Activated T-cell treated with anti-CD3 and anti-CD28 coated beads, Interleukin-2, amount 50 U/mL, for 4 hours (primary cell): Measurements from ENCODE around the gene MYEF2. TPM values are rescaled to one million over a fixed set of nuclear protein-coding genes. Genes with fewer than 3 reads are reported as not detected.

ENCODE experiments used
- ATAC-seq, 2 donors: fragments of 200-7000 bp; cut with Tn5 transposase; one replicate each; pipeline ENCODE4 v1.10.0; 2021
- DNase-seq: peaks from one replicate; pipeline ENCODE4 v3.0.0-alpha.2; 2020
- H3K27me3 Mint-ChIP-seq: one replicate; pipeline ENCODE4 v1.8.0; 2021; ENCODE audit warnings: low read depth, mixed read lengths
- H3K36me3 Mint-ChIP-seq: one replicate; pipeline ENCODE4 v1.8.0; 2022; ENCODE audit warnings: mixed read lengths; ENCODE audit not compliant: insufficient read depth
- H3K4me1 Mint-ChIP-seq: one replicate; pipeline ENCODE4 v1.8.0; 2021; ENCODE audit warnings: low read depth, mixed read lengths
- H3K4me3 Mint-ChIP-seq: one replicate; pipeline ENCODE4 v1.8.0; 2021; ENCODE audit warnings: mild to moderate bottlenecking, moderate library complexity, mixed read lengths
- H3K9me3 Mint-ChIP-seq: one replicate; pipeline ENCODE4 v1.8.0; 2021; ENCODE audit warnings: mixed read lengths
- total RNA-seq, 3 donors: library from RNA; stranded (reverse); gene quantifications; one replicate each; pipeline ENCODE4 v1.2.1, GENCODE V29; 2021

MYEF2 gene
- 1 to 10 TPM; 6.3 to 8.4 (median 7.6) TPM for total RNA-seq

- Mint-ChIP-seq H3K27me3 (peaks cover 16% of the 10 kb centered on the region), H3K4me1 (peaks cover 14% of the 10 kb centered on the region), H3K9me3 (no peaks in the 10 kb centered on the region), H3K36me3 (no peaks in the 10 kb centered on the region), H3K4me3 (peak within 1 kb of the TSS; percentile 78)
- peak; percentile 83 to 89 for ATAC-seq
- DNase-seq: peak; percentile 49
These were observed at the start of gene MYEF2 for GRCh38 chr15:48177766-48178647. Gene MYEF2 (minus strand): TSS chr15:48178295. CDS start chr15:48178237, 58 bp downstream.

- Mint-ChIP-seq H3K4me1 (no peaks in the 10 kb centered on the region), H3K27me3 (peaks cover 4% of the 10 kb centered on the region), H3K36me3 (no peaks in the 10 kb centered on the region), H3K9me3 (no peaks in the 10 kb centered on the region), H3K4me3 (no peak overlapping the region)
- DNase-seq (no peak), ATAC-seq (no peak)
These were observed 47.7 kb upstream of the MYEF2 start for GRCh38 chr15:48225771-48226170.

GRCh38 chr15:48222627-48223026, 44.5 kb upstream of the MYEF2 start:
- no peak for ATAC-seq
- no peaks in the 10 kb centered on the region for H3K36me3 Mint-ChIP-seq
- H3K4me1 Mint-ChIP-seq: no peaks in the 10 kb centered on the region

GRCh38 chr15:48221885-48222284, 43.8 kb upstream of the MYEF2 start:
- no peak overlapping the region for H3K4me3 Mint-ChIP-seq
- peaks cover 7% of the 10 kb centered on the region for H3K27me3 Mint-ChIP-seq
- H3K4me1 Mint-ChIP-seq: no peaks in the 10 kb centered on the region
- ATAC-seq: no peak
- H3K9me3 Mint-ChIP-seq: no peaks in the 10 kb centered on the region
- no peak for DNase-seq
- no peaks in the 10 kb centered on the region for H3K36me3 Mint-ChIP-seq

More at GRCh38 chr15:48222627-48223026, 44.5 kb upstream of the MYEF2 start:
- H3K4me3 Mint-ChIP-seq: no peak overlapping the region
- peaks cover 7% of the 10 kb centered on the region for H3K27me3 Mint-ChIP-seq
- DNase-seq: no peak
- no peaks in the 10 kb centered on the region for H3K9me3 Mint-ChIP-seq

- no peaks in the 10 kb centered on the region for H3K9me3 Mint-ChIP-seq
- no peaks in the 10 kb centered on the region for H3K36me3 Mint-ChIP-seq
- no peak for ATAC-seq
- H3K4me1 Mint-ChIP-seq: no peaks in the 10 kb centered on the region
- H3K4me3 Mint-ChIP-seq: no peak overlapping the region
- no peak for DNase-seq
- H3K27me3 Mint-ChIP-seq: peaks cover 7% of the 10 kb centered on the region
These were observed 43.2 kb upstream of the MYEF2 start for GRCh38 chr15:48221261-48221660.

GRCh38 chr15:48205981-48206380, 27.9 kb upstream of the MYEF2 start, which contains the start of gene SLC12A1:
Gene SLC12A1 (plus strand): TSS chr15:48206302. CDS start chr15:48207720, 1,418 bp downstream.
- Mint-ChIP-seq H3K27me3 (peaks cover 13% of the 10 kb centered on the region), H3K36me3 (no peaks in the 10 kb centered on the region), H3K4me3 (no peak within 1 kb of the TSS), H3K9me3 (no peaks in the 10 kb centered on the region), H3K4me1 (no peaks in the 10 kb centered on the region)
- DNase-seq: no peak
- no peak for ATAC-seq

GRCh38 chr15:48202068-48202467, 24.0 kb upstream of the MYEF2 start:
- Mint-ChIP-seq H3K9me3 (no peaks in the 10 kb centered on the region), H3K4me3 (no peak overlapping the region), H3K4me1 (no peaks in the 10 kb centered on the region), H3K27me3 (peaks cover 15% of the 10 kb centered on the region), H3K36me3 (no peaks in the 10 kb centered on the region)
- no peak for DNase-seq
- no peak for ATAC-seq

GRCh38 chr15:48191574-48192225, 13.6 kb upstream of the MYEF2 start, which contains the start of gene CTXN2:
Gene CTXN2 (plus strand): TSS chr15:48191665. CDS start chr15:48201301, 9,636 bp downstream.
- H3K27me3 Mint-ChIP-seq: peaks cover 31% of the 10 kb centered on the region
- H3K36me3 Mint-ChIP-seq: no peaks in the 10 kb centered on the region
- ATAC-seq (no peak), DNase-seq (no peak)
- H3K4me3 Mint-ChIP-seq: no peak within 1 kb of the TSS
- peaks cover 3% of the 10 kb centered on the region for H3K9me3 Mint-ChIP-seq
- H3K4me1 Mint-ChIP-seq: peaks cover 2% of the 10 kb centered on the region

- no peak overlapping the region for H3K4me3 Mint-ChIP-seq
- peaks cover 2% of the 10 kb centered on the region for H3K4me1 Mint-ChIP-seq
These were observed 13.0 kb upstream of the MYEF2 start for GRCh38 chr15:48190932-48191573.

GRCh38 chr15:48186271-48186670, 8.2 kb upstream of the MYEF2 start:
- Mint-ChIP-seq H3K4me3 (no peak overlapping the region), H3K36me3 (no peaks in the 10 kb centered on the region), H3K27me3 (peaks cover 19% of the 10 kb centered on the region), H3K9me3 (peaks cover under 1% of the 10 kb centered on the region), H3K4me1 (peaks cover under 1% of the 10 kb centered on the region)
- ATAC-seq (no peak), DNase-seq (no peak)

More at GRCh38 chr15:48190932-48191573, 13.0 kb upstream of the MYEF2 start:
- no peak for ATAC-seq
- Mint-ChIP-seq H3K36me3 (no peaks in the 10 kb centered on the region), H3K27me3 (peaks cover 29% of the 10 kb centered on the region), H3K9me3 (peaks cover 3% of the 10 kb centered on the region)
- no peak for DNase-seq

- no peak overlapping the region for H3K4me3 Mint-ChIP-seq
- H3K36me3 Mint-ChIP-seq: no peaks in the 10 kb centered on the region
- ATAC-seq: no peak
- H3K27me3 Mint-ChIP-seq: peaks cover 16% of the 10 kb centered on the region
- H3K4me1 Mint-ChIP-seq: no peaks in the 10 kb centered on the region
- H3K9me3 Mint-ChIP-seq: no peaks in the 10 kb centered on the region
- DNase-seq: no peak
These were observed 7.4 kb upstream of the MYEF2 start for GRCh38 chr15:48185529-48185928.

- no peaks in the 10 kb centered on the region for H3K4me1 Mint-ChIP-seq
- no peak overlapping the region for H3K4me3 Mint-ChIP-seq
- no peak for ATAC-seq
These were observed 4.7 kb upstream of the MYEF2 start for GRCh38 chr15:48182749-48183148.

GRCh38 chr15:48178648-48178931, 495 bp upstream of the MYEF2 start:
- no peaks in the 10 kb centered on the region for H3K9me3 Mint-ChIP-seq
- H3K36me3 Mint-ChIP-seq: no peaks in the 10 kb centered on the region
- no peak for ATAC-seq
- H3K4me1 Mint-ChIP-seq: peaks cover 14% of the 10 kb centered on the region
- H3K4me3 Mint-ChIP-seq: peak overlapping the region; percentile 56
- no peak for DNase-seq
- H3K27me3 Mint-ChIP-seq: peaks cover 18% of the 10 kb centered on the region

More at GRCh38 chr15:48182749-48183148, 4.7 kb upstream of the MYEF2 start:
- Mint-ChIP-seq H3K36me3 (no peaks in the 10 kb centered on the region), H3K27me3 (peaks cover 15% of the 10 kb centered on the region), H3K9me3 (no peaks in the 10 kb centered on the region)
- DNase-seq: no peak

- no peaks in the 10 kb centered on the region for H3K9me3 Mint-ChIP-seq
- DNase-seq (no peak), ATAC-seq (peak; percentile 62 to 64)
- H3K36me3 Mint-ChIP-seq: no peaks in the 10 kb centered on the region
- peaks cover 14% of the 10 kb centered on the region for H3K4me1 Mint-ChIP-seq
- H3K4me3 Mint-ChIP-seq: peak overlapping the region; percentile 78
- H3K27me3 Mint-ChIP-seq: peaks cover 12% of the 10 kb centered on the region
These were observed 721 bp downstream of the MYEF2 start for GRCh38 chr15:48177383-48177765.
